Stimulated activated CD4-positive, alpha-beta T cell treated with anti-CD3 and anti-CD28 coated beads, TNF-alpha, amount 100 ng/mL, for 48 hours (primary cell): Measurements from ENCODE around the gene CEP72.
"Not testable (repeated sequence)": the region's sequence is repeated elsewhere in the genome, so short reads cannot be mapped to it uniquely, and the experiment has no call there.

Experiments
- DNase-seq, 3 donors: peaks; one replicate each; pipeline ENCODE4 v3.0.0-alpha.2; 2020; ENCODE audit warnings: low read depth in 3 of 3

Gene CEP72

DNA sequence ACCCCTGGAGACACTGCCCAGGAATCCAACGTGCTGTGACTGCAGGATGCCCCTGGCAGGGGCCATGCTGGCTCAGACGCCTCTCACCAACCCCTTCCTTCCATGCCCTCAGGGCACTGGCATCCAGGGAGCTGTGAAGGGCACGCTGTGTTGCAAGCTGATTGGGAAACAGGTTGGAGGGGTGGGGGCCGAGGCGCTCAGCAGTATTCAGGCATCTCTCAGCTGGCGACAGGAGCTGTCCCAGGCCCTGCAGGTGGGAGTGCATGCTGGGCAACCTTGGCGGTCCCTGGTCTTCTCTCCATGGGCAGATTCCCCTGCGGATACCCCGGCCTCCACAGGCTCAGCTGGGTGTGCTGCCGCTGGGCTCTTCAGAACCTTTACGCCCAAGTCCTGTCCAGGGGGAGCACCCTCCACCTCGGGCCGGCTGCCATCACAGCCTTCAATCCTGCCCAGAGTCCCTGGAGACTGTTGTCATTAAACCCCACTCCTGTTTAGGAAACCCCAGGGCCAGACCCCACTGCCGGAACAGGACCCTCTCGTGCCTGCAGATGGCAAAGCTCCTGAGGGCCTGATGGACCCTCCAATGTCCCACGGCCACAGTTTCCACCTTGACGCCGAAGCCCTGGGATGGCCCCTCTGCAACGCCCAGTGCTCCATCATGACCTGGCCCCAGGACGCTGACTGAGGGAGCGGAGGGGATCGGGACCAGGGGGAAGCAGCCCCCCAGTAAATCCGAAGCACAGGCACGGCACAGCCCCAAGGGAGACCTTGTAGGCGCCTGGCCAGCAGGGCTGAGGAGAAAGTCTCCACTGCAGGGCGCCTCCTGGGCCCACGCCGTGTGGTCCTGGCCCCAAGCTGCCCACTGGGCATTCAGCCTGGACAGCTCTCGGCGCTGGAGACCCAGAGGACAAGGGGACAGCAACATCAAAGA lies 71.7 kb downstream of the CEP72 start:
- DNase-seq: no peak

DNA sequence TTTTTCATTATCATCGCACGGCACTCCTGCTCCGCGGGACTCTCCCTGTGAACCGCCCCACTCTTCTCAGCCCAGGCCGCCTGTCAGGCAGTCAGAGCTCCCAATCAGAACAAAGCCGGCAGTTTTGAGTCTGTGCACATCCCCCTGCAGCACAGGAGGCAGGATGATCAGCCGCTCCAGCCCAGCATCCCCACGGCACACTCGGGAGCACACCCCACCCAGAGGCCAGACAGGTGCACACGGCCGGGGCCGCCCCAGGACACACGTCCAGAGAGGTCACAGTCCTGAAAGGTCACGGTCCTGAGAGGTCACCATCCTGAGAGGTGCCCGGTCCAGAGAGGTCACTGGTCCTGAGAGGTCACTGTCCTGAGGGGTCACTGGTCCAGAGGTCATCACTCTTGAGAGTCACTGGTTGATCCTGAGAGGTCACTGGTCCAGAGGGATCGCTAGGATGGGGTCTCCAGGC lies 72.6 kb downstream of the CEP72 start:
- no peak for DNase-seq

DNA sequence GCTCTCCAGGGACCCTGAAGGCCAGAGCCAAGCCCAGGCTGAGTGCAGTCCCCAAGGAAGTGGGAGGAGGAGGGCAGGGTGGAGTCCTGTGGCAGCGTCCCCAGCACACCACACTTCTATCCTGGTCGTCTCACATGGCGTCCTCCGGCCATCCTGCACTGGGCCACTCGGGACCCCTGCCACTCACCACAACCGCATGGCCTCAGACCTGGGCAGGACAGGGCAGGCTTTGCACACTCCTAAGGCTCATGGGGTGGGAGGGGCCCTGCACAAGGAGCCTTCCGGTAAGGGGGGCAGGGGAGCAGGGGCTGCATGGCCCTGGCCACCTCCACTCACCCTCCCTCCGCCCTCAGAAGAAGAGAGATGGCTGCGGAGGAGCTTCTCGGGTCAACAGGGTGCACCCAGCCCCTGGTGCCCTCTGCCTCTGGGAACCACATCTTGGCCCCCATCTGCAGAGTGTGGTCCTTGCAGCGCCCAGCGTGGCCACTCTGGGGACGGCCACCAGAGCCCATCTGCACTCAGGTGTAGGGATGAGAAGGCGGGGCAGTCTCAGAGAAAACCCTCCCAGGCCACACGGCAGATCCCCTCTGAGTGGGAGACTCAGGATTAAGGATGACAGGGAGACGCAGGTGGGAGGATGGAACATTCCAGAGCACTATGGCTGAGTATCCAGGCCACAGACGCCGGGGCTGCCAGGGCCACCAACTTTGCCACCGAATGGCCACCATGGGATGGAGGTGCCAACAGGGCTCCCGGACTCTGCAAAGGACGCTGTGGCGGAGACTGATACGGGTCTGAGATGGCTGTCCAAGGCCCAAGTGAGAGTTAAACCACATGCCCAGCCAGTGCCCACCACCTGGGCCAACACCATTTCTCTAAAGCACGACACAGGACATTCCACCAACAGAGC lies 73.4 kb downstream of the CEP72 start:
- DNase-seq: no peak

DNA sequence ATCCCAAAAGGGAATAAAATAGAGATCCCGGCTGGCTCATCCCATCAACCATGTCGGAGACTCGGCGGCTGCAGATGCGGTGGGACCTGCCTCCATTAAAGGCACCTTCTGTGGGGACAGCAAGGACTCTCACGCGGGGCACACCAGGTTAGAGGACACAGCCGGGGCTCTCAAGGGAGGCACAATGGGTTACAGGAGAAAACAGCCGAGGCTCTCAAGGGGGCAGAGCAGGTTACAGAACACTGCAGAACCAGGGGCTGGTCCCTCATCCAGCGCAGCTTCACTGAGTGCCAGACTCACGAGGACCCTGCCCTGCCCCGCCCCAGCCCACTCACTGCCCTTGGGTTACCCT lies 74.0 kb downstream of the CEP72 start:
- not testable (repeated sequence) for DNase-seq

DNA sequence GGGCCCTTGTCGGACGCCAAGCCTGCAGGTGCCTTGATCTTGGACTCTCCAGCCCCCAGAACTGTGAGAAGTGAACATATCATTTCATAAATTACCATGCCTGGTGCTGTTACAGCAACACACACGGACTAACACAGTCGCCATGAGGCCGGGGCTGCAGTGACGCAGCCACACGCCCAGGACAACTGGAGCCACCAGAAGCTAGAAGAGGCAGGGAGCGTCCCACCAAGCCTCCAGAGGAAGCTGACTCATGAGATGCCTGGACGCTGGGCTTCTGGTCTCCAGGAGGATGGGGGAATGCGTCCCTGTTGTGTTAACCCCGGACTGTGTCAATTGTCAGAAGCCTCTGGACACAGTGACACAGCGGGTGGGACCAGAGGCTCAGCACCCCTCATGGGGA lies 74.8 kb downstream of the CEP72 start:
- not testable (repeated sequence) for DNase-seq

DNA sequence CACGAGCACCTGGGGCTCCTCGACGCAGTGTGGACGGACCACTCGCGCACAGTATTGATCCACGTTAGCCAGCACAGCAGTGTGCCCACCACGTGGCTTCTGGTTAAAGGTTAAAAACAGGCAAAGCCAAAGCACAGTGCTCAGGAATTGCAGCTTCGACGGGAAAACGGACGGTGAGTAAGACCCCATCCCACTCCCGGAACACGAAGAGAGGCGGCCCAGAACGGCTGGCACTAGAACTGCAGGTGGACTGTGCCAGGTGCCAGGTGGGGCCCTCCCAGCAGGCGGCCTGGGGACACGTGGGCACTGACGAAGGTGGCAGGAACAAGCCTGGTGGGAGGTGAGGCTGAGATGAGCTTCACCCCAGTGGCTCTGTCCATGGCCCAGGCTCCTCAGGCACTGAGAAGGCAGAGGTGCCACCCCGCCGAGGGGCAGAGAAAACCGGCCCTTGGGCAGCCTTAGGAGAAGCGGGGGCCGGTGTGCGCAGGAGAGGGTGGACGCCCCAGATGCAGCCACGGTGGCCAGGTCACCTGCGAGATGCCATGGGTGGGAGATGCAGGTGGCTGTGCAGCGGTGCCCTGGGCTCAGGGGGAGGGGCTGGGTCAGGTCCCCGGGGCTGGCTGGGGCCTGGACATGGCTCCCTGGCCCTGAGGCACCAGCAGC lies 76.3 kb downstream of the CEP72 start:
- not testable (repeated sequence) for DNase-seq

DNA sequence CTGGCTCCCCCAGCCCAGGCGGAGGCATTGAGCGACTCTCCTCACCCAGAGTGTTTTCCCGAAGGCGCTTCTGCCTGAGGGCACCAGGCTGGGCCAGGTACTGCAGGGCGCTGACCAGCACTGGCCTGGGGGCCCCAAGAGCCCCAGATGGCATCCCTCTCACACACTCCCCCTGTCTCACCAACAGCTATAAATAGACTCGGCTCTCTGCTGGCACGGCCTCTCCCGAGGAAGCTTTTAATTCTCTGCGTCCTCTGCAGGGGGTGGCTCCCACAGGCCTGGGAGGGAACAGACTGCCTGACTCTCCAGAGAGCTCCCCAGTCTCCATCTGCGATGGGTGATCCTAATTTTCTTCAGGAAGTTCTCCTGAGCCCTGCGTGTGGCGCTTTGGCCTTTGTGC lies 78.2 kb downstream of the CEP72 start:
- not testable (repeated sequence) for DNase-seq

DNA sequence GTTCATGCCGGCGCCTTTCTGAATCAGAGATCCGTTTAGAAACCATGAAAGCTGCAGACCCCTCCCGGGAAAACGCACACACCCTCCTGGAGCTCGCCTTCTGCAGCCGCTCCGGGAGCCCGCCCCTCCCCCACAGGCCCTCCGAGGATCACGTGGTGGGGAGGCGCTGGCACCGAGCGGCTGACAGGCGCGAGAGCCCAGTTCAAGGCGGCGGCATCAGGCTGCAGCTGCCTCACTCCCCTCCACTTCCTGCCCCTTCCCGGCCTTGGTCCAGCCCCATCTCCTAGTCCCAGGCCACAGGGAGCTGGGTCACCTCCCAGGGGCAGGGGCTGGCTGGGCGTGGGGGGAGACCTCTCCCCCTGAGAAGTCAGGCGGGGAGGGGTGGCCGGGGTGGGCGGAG lies 78.9 kb downstream of the CEP72 start:
- DNase-seq: not testable (repeated sequence)

DNA sequence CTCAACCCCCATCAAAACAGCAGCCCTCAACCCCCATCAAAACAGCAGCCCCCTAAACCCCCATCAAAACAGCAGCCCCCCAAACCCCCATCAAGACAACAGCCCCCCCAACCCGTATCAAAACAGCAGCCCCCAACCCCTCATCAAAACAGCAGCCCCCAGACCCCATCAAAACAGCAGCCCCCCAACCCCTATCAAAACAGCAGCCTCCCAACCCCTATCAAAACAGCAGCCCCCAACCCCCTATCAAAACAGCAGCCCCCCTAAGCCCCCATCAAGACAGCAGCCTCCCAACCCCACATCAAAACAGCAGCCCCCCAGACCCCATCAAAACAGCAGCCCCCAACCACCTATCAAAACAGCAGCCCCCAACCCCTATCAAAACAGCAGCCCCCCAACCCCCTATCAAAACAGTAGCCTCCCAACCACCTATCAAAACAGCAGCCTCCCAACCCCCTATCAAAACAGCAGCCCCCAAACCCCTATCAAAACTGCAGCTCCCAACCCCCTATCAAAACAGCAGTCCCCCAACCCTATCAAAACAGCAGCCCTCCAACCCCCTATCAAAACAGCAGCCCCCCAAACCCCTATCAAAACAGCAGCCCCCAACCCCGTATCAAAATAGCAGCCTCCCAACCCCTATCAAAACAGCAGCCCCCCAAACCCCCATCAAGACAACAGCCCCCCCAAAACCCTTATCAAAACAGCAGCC lies 79.8 kb downstream of the CEP72 start:
- no peak for DNase-seq

DNA sequence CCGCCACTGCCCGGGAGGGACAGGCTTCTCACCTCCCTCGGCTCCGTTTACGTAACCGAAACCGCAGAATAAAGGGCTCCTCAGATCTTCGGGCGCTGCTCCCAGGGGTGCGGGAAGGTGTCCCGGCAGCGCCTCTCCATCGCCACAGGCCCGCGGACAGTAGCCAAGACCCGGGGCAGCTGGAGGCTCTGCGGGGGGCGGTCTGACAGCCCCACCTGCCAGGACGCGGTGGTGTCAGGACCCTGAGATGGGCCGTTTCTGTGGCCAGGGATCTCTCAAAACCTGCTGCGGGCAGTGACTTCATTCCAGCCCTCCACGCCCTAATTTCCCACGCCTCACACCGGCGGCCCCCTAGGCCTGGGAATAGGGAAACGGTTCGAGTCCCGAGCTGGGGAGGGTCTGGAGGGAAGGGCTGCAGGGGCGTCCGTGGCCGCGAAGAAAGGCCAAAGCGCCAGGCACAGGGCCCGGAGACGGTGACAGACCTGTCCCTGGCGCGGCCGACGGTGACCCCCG lies 80.4 kb downstream of the CEP72 start:
- DNase-seq: not testable (repeated sequence)

DNA sequence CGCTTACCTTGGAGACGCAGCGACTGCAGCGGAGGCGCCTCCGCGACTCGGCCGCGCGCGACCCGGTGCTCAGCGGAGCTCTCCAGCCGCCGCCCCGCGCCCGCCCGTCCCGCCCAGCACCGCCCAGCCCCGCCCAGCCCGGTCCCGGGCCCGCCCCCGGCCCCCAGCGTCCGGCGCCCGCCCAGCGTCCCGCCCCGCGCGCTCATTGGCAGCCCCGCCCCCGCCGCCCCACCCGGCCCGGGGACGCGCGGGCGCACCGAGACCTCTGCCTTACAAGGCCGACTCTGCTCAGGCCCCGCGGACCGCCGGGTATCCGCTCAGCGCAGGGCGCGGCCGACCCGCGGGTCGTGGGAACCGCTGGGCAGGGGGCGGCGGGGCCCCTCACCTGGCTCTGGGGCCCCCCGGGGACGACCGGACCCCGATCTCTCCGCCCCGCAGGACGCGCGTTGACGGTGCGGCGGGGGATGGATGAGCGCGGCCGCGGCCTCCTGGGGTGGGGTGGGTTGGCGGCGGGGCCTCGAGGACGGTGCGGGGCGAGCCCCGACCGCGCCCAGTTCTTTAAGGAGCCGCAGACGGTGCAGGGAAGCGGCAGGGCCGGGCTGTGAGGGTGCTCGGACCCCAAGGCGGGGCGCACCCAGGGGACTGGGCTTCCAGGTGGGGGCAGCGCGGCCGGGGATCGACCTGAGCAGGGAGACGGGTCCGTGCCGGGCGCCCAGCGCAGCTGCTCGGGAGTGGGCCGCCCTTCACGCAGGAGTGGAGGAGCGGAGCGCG lies 81.3 kb downstream of the CEP72 start, which contains the start of gene TPPP:
TSS of gene TPPP (minus strand) at position 82 of the 771 bp plus-strand sequence. CDS start 15,292 bp downstream, outside the sequence.
- DNase-seq: peak; percentile 36 to 85 (median 71)

DNA sequence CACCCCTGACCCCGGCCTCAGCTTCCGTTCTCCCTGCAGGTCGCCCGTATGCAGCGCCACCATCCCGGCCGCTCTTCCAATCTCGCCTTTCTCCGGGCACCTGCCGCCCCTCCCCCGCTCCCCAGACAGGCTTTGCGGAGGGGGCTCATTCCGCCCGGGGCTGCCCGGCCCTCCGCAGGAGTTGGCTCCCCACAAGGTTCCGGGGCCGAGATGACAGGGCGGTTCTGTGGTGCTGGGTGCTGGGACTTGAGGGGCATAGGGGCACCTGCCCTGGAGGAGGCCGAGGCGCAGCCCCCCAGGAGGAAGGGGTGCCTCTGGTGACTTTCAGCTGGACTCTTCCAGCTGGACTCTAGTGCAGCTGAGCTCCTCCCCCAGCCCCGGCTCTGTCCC lies 81.9 kb downstream of the CEP72 start:
- not testable (repeated sequence) for DNase-seq

DNA sequence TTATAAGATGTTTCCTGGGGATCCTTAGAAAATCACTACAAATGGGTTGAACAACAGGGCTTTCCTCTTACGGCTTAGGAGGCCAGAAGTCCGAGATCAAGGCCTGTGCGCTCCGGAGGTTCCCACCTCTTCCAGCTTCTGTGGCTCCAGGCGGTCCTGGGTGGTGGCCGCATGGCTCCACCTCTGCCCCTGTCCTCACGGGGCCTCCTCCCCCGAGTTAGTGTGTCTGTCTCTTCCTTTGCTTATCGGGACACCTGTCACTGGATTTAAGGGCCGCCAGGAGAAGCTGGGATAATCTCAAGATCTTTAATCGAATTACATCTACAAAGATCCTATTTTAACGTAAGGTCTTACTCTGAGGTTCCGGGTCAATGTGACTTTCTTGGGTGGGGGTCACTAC lies 83.3 kb downstream of the CEP72 start:
- DNase-seq: not testable (repeated sequence)

DNA sequence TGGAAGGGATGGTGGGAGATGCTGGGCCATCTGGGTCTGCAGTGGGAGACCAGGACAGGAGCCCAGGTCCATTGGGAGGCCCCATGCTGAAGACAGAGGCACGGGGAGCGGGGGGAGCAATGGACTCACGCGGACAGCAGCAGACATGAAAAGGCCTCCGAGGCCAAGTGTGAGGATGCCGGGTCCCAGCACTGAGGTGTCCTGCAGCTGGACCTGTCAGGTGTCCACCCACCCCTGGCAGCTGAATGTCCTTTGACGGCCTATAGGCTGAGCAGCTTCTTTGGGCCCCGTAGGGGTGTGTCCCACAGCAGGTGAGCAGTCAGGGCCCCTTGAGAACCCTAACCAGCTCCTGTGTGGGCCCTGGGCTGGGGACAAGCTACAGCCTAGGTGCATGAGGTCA lies 84.1 kb downstream of the CEP72 start:
- DNase-seq: not testable (repeated sequence)

DNA sequence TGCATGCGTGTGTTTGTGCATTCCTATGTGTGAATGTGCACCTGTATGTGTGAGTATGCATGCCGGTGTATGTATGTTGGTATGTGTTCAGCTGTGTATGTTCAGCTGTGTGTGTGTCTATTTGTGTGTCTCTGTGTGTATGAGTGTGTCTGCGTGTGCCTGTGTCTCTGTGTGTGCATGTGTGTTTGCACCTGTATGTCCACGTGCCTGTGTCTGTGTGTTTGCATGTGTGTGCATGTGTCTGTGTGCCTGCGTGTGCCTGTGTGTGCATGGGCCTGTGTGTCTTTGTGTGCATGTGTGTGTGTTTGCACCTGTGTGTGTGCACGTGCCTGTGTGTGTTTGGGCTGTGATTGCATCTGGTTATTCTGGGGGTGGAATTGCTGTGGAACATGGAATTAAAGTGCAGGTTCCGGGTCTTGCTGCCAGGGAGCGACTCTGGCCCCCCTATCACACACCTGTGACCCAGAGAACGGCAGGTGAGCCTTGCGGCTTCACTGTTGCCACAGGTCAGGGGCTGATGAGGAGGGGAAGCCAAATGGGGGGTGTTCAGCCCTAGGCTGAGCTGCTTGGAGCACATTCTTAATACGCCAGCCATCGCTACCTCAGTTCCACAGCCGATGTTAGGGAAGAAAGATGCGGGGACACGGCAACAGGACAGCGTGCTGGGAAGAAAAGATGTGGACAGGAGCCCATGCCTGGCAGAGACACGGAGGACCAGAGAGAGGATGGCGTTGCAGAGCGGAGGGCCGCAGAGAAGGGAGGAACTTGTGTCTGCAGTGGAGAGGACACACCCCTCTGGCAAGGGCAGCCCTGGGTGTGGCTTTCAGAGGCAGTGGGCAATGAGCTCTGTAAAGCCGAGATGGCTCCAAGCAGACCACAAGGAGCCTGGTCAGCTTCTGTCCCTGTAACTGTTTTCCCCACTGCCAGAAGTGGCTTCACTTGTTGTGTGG lies 84.9 kb downstream of the CEP72 start:
- not testable (repeated sequence) for DNase-seq
